ENCODE results near the gene BMERB1.

BMERB1 gene

DNA sequence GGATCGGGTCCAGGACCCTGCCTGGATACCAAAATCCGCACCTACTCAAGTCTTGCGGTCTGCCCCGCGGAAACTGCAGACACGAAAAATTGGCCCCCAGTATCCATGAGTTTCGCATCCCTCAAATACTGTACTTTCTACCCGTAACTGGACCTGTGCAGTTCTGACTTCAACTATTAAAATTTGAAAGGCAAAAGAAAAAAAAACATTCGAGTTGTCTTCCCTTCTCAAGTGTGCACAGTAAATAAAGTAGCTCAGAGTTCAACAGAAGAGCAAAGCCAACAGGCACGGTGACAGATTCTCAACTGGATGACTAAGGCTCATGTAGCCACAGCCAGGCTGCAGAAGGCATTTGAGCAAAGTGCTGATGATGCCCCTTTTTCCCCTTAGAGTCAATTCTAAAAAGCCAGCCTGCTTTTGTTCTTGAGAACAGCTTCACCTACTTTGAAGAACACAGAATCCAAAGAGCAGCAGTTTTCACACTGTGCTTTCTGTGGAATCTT is 176.0 kb downstream of the BMERB1 start:
- no peak for TF ChIP-seq ZNF274 (IDR thresholded peaks at IDR 0.05; ENCODE audit: low read depth, low read length)
- H3K4me3 ChIP-seq (ENCODE audit: low read length): no peak overlapping the region

DNA sequence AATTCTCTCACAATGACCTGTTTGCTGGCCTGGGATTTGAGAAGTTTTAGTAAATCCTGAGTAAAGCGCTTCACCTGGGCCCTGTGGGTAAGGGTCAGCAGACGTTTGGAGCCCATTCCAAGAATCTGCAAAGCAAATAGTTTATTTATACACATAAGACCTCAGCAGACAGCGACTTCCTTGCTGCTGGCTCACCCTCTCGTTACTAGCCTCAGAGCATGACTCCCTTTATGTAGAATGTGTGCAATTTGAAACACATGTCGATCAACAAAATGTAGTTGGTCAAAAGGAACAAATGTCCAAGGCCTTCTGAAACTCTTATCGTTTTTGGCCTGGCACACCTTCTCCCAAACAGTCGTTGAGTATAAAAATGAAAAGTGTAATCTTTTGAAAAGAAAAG is 177.2 kb downstream of the BMERB1 start:
- H3K4me3 ChIP-seq (ENCODE audit: low read length): no peak overlapping the region
- no peak for TF ChIP-seq ZNF274 (IDR thresholded peaks at IDR 0.05; ENCODE audit: low read depth, low read length)

DNA sequence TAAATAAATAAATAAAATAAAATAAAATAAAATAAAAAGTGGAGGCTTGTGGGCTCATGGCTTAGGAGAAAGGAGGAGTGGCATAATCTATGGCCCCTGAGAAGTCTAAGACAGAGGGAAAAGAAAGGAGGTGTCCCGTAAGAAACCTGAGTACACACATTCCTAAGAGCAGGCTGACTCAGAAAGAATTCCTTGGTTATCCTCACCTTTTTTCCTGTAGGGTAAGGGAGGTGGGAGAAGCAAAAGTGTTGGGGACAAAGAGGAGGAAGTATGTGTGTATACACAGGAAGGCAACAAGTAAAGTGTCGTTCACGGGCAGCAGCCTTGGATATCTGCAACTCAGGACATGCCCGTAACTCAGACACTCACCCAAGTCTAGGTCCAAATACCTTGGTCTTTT is 179.3 kb downstream of the BMERB1 start:
- no peak for TF ChIP-seq ZNF274 (IDR thresholded peaks at IDR 0.05; ENCODE audit: low read depth, low read length)
- no peak overlapping the region for H3K4me3 ChIP-seq (ENCODE audit: low read length)

DNA sequence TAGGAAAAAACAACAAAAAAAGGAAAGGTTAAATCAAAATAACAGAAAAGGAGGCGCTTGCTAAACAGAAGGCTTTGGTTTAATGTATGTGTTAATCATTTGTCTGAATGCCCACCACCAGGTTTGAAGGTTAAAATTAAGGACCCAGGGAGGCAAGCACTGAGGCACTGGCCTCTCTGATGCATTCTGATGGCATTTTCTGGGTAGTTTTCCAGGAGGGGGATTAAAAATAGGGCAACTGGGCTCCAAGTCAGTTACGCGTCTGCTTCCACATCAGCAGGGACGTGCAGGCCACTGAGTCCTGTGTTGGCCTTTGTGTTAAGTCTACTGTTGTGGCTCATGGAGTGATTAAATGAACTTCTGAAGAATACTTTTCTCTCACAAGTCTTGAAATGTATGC is 181.6 kb downstream of the BMERB1 start:
- no peak overlapping the region for H3K4me3 ChIP-seq (ENCODE audit: low read length)
- TF ChIP-seq ZNF274 (IDR thresholded peaks at IDR 0.05; ENCODE audit: low read depth, low read length): no peak

DNA sequence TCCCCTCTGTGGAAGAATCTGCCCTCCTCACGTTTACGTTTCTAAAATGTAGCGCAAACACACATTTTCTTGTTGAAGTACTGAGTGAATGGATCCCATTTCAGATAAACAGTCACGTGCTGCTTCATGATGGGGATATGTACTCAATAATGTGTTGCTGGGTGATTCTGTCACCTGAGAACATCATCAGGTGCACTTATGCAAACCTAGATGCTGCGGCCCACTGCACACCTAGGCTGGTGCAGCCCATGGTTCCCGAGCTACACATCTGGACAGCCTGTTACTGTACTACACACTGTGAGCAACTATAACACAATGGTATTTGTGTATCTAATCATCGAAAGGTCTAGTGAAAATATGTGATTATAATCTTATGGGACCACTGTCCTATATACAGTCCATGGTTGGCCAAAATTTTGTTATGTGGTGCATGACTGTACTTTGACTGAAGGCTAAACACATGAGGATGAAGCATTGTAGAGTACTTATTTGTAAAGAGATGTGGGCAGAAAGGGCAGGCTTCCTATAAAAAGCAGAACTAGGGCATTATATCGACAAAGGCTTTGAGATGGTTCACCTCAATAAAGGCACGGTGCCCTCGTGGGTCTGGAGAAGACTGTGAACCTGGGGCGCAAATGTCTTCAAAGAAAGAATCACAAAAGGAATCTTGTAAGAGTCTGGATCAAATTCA is 182.2 kb downstream of the BMERB1 start:
- TF ChIP-seq ZNF274 (IDR thresholded peaks at IDR 0.05; ENCODE audit: low read depth, low read length): no peak
- H3K4me3 ChIP-seq (ENCODE audit: low read length): no peak overlapping the region

DNA sequence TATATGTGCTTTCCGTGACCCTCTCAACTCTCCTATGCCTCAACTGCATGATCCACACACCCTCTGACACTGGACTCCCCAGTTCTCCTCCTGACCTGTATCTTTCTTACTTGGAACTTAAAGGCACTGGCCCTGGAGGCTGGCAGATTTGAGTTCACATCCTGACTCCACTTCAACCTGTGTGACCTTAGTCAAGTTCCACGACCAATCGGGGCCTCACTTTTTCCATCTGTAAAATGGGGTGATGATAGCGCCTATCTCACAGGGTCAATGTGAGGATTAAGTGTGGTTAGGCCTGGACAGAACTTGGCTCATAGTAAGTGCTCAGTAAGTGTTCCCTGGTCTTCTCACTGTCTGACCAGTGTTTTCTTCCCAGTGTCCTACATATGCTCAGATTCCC is 183.5 kb downstream of the BMERB1 start:
- no peak for TF ChIP-seq ZNF274 (IDR thresholded peaks at IDR 0.05; ENCODE audit: low read depth, low read length)
- no peak overlapping the region for H3K4me3 ChIP-seq (ENCODE audit: low read length)

DNA sequence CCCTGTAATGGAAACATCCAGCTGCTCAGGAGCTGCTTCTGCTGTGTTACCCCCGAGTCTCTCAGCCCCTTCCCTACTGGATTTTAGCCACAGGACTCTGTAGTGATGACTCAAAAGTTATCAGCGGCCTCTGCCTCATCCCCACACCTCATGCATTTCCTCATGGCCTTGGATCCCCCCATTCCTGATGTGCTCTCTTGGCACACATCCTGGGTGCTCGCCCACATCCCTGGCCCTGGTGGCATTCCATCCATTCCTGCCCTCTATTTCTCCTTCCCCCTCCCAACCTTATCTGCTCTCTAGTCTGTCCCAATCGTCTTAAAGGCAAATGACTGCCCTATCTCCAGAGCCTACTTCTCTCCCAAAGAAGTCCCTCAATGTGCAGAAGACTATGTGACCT is 184.0 kb downstream of the BMERB1 start:
- TF ChIP-seq ZNF274 (IDR thresholded peaks at IDR 0.05; ENCODE audit: low read depth, low read length): no peak
- H3K4me3 ChIP-seq (ENCODE audit: low read length): no peak overlapping the region

DNA sequence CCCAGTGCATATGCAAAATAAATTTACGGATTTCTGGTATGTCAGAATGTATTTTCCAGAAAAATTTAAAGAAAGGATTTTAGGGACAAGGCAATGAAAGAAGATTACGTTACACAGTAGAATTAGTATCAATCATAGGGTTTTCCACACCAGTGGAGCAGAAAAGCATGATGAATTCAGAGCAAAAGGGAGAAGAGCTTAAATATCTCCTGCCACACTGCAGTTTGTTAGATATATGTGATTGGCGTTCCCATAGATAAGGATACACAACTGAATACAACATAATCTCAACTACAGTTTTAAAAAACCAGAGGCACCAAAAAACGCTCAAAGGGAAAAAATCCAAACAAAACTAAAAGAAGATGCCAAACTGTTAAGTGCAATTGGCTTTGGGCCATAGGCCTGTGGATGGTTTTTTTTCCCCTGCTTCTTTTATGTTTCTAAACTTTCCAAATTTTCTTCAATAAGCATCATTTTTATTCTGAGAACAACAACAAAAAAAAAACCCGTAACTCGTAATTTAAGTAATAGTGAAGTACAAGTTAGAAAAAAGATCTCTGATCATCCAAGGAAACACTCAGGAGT is 186.3 kb downstream of the BMERB1 start:
- TF ChIP-seq ZNF274 (IDR thresholded peaks at IDR 0.05; ENCODE audit: low read depth, low read length): no peak
- H3K4me3 ChIP-seq (ENCODE audit: low read length): no peak overlapping the region

DNA sequence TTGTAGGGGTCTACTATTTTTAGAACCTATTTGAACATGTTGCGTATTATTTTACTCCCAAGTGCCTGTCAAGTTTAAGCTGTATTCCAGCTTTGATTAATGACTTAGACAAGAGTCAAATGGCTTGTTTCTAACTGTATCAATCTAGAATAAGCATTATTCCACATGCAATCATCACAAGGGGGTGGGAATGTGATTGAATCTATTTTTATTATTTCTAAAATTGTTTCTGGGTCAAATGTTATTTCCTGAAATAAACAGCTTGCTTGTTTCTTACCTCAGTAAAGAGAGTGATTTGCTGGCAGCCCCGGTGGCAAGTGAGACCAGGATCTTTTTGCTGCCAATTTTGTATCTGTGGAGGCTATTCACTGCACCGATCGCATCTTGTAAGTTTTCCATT is 187.1 kb downstream of the BMERB1 start:
- no peak for TF ChIP-seq ZNF274 (IDR thresholded peaks at IDR 0.05; ENCODE audit: low read depth, low read length)
- no peak overlapping the region for H3K4me3 ChIP-seq (ENCODE audit: low read length)

DNA sequence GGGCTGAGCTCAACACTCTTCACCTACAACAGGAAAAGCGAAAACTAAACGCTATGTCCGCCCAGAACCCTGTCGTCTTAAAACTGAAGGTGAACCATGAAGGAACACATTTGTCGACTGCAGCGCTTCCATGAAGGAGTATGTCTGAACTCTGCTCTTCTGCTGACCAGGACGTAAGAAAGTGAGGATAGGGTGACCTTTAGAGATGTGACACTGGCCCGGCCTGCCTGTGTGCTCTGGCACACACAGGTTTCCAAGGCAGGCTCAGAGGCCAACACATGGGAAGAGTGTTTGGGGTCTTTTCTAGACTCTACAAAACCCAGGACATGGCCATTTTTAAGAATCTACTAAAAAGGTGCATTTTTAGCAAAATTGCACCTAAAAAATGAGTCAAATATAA is 187.5 kb downstream of the BMERB1 start:
- TF ChIP-seq ZNF274 (IDR thresholded peaks at IDR 0.05; ENCODE audit: low read depth, low read length): no peak
- H3K4me3 ChIP-seq (ENCODE audit: low read length): no peak overlapping the region

DNA sequence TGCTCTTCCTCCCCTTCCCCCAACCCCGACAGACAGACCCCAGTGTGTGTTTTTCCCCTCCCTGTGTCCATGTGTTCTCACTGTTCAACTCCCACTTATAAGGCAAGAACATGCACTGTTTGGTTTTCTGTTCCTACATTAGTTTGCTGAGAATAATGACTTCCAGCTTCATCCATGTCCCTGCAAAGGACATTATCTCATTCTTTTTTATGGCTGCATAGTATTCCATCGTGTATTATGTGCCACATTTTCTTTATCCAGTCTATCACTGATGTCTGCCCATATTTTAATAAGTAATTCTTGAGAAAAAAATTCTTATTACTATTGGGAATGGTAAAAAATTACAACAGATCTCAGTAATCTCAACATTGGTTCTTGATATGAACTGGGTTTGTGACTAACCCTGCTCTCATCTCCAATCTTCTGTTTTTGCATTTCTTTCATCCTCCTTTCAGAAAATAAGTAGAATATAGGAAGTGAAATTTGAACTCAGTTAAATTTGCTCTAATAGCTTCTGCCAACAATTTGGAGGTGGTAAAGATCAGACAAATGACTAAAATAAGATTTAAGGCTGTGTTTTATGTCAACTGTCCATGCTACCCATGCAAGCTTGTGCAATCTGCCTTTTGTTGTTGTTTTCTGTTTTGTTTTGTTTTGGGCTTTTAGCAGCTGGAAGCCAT is 197.5 kb downstream of the BMERB1 start:
- TF ChIP-seq ZNF274 (IDR thresholded peaks at IDR 0.05; ENCODE audit: low read depth, low read length): no peak
- H3K4me3 ChIP-seq (ENCODE audit: low read length): no peak overlapping the region

DNA sequence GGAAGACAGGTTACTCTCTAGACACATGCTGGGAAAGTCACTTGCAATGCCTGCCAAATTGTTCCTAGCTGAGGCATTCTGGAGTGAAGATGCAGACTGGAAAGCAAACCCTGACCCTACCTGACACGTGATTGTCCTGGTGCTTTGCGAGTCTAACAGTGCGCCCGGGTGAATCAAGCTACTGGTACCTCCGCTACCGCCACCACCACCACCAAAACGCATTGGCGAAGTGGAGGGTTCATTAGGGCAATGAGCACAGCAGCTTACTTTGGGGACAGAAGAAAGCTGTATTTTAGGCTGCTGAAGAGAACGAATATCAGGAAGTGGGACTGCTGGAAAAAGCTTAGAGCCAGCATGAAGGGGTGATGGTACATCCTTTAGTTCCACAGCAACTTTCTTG is 201.5 kb downstream of the BMERB1 start:
- H3K4me3 ChIP-seq (ENCODE audit: low read length): no peak overlapping the region
- TF ChIP-seq ZNF274 (IDR thresholded peaks at IDR 0.05; ENCODE audit: low read depth, low read length): no peak

DNA sequence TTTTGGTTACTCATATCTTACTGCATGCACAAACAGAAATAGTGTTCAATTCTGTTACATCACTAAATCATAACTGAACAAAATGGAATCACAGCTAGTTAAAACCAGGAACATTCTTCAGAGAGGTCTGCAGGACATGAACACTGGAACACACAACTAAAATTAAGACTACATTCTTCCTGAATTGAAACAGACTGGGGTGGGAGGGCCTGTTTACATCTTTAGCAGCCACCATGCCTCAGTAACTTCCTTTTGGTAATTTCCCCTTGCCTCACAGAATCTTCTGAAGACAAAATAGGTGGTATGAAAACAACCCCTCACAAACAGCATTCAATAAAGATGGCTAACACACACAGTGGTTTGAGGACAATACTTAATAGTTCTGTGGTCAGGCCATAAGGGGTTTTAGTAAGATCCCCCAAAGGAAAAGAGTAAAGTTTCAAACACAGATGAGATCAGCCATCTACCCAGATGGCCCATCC is 202.0 kb downstream of the BMERB1 start:
- TF ChIP-seq ZNF274 (IDR thresholded peaks at IDR 0.05; ENCODE audit: low read depth, low read length): no peak
- no peak overlapping the region for H3K4me3 ChIP-seq (ENCODE audit: low read length)
